Loucy (cell line): ENCODE measurements around the gene RNF41.

Experiments
- H2AFZ ChIP-seq: fragments of 200-600 bp; sonication (generic); 2 replicates; pipeline ENCODE4 v1.6.0; 2016; ENCODE audit warnings: antibody characterized with exemption, mild to moderate bottlenecking, low read length, moderate library complexity
- H3F3A ChIP-seq: fragments of 200-600 bp; 2 replicates; pipeline ENCODE4 v1.6.0; 2016; ENCODE audit warnings: antibody characterized with exemption, low read depth, mild to moderate bottlenecking
- H3K27me3 ChIP-seq: fragments of 200-600 bp; sonication (generic); 2 replicates; pipeline ENCODE4 v1.6.1; 2014; ENCODE audit warnings: low read length, mild to moderate bottlenecking; ENCODE audit not compliant: insufficient read depth, poor library complexity, severe bottlenecking
- H3K36me3 ChIP-seq: fragments of 200-600 bp; sonication (generic); 2 replicates; pipeline ENCODE4 v1.6.1; 2016; ENCODE audit warnings: low read length; ENCODE audit not compliant: insufficient read depth
- H3K4me1 ChIP-seq: fragments of 200-600 bp; sonication (generic); 2 replicates; pipeline ENCODE4 v1.5.1; 2014; ENCODE audit warnings: low read length, mild to moderate bottlenecking; ENCODE audit not compliant: insufficient read depth, poor library complexity, severe bottlenecking
- H3K4me2 ChIP-seq: fragments of 200-600 bp; sonication (generic); 2 replicates; pipeline ENCODE4 v1.6.0; 2014; ENCODE audit warnings: antibody characterized with exemption, low read length, low read depth, mild to moderate bottlenecking; ENCODE audit not compliant: poor library complexity, severe bottlenecking
- H3K4me3 ChIP-seq: fragments of 200-600 bp; sonication (generic); 2 replicates; pipeline ENCODE4 v1.5.1; 2014; ENCODE audit warnings: low read length, mild to moderate bottlenecking, mixed read lengths; ENCODE audit not compliant: poor library complexity, severe bottlenecking
- H3K79me2 ChIP-seq: fragments of 200-600 bp; sonication (generic); 2 replicates; pipeline ENCODE4 v1.6.1; 2014; ENCODE audit warnings: low read length; ENCODE audit not compliant: insufficient read depth
- H3K9ac ChIP-seq: fragments of 200-600 bp; sonication (generic); 2 replicates; pipeline ENCODE4 v1.6.0; 2014; ENCODE audit warnings: mild to moderate bottlenecking, low read depth, low read length, moderate library complexity; ENCODE audit not compliant: poor library complexity, severe bottlenecking
- H3K9me2 ChIP-seq: fragments of 200-600 bp; sonication (generic); replicated peaks from 2 replicates; pipeline ENCODE4 v1.6.1; 2016; ENCODE audit warnings: low read depth, low read length, mixed read lengths
- H3K9me3 ChIP-seq: fragments of 200-600 bp; sonication (generic); 2 replicates; pipeline ENCODE4 v1.6.1; 2014; ENCODE audit warnings: mild to moderate bottlenecking, antibody characterized with exemption, low read length, low read depth; ENCODE audit not compliant: insufficient read depth
- H4K20me1 ChIP-seq: fragments of 200-600 bp; sonication (generic); 2 replicates; pipeline ENCODE4 v1.6.0; 2014; ENCODE audit warnings: antibody characterized with exemption, low read length, mild to moderate bottlenecking; ENCODE audit not compliant: insufficient read depth, poor library complexity, severe bottlenecking
- EZH2phosphoT487 ChIP-seq: fragments of 200-600 bp; IDR thresholded peaks from 2 replicates; pipeline ENCODE4 v1.6.1; 2018; ENCODE audit warnings: antibody characterized with exemption, mild to moderate bottlenecking, moderate library complexity, borderline replicate concordance
- TF ChIP-seq, protein P1 (sequence below): fragments of 200-600 bp; sonication (generic); conservative IDR thresholded peaks from 2 replicates; pipeline ENCODE4 v1.5.1; 2014; ENCODE audit warnings: mild to moderate bottlenecking, antibody characterized with exemption, low read length

The RNF41 gene

DNA sequence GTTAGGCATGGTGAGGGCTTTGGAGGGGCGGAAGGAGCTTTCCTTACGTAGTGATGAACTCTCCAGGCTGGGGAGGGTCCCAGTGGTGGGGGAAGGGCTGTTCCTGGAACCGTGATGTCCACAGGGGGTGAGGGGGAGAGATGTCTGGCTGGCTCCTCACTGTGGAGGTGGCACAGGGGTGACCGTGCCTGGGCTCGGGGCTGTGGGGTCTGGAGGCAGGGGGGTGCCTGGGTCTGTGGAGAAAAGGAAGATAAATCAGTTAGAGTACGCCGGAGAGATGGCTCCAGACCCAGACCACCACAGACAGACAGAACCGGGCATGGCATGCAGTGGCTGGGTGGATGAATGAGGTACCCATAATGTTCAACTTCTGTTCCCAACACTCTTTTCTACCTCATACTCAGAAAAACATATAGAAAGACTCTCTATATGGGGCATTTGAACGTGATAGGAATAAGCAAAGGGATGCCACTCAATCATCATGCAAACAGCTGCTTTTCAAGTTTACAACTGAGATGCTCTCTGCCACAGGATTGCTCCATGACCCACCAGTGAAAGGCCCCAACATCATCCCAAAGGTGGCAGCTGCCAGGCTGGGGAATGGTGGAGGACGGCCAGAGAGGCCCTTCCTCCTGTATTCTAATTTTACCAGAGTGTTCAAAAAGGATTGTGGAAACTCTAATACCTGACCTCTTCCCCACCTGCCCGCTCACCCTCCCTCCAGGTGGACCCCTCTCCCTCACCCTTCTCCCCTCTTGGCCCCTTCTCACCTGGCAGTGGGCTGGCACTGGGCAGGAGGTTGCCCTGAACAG lies 58.0 kb downstream of the RNF41 start:
- peaks cover 24% of the 10 kb centered on the region for H3K4me1 ChIP-seq
- no peak overlapping the region for H2AFZ ChIP-seq
- no peaks in the 10 kb centered on the region for H3K9me2 ChIP-seq
- no peaks in the 10 kb centered on the region for H3K27me3 ChIP-seq
- H3K36me3 ChIP-seq, result peaks cover 81% of the 10 kb centered on the region; the same call in 1 of the 2 replicates
- no peak overlapping the region for H3K4me2 ChIP-seq
- H3K9ac ChIP-seq, result no peak overlapping the region
- H4K20me1 ChIP-seq, result peaks cover 40% of the 10 kb centered on the region
- TF ChIP-seq, protein P1, sequence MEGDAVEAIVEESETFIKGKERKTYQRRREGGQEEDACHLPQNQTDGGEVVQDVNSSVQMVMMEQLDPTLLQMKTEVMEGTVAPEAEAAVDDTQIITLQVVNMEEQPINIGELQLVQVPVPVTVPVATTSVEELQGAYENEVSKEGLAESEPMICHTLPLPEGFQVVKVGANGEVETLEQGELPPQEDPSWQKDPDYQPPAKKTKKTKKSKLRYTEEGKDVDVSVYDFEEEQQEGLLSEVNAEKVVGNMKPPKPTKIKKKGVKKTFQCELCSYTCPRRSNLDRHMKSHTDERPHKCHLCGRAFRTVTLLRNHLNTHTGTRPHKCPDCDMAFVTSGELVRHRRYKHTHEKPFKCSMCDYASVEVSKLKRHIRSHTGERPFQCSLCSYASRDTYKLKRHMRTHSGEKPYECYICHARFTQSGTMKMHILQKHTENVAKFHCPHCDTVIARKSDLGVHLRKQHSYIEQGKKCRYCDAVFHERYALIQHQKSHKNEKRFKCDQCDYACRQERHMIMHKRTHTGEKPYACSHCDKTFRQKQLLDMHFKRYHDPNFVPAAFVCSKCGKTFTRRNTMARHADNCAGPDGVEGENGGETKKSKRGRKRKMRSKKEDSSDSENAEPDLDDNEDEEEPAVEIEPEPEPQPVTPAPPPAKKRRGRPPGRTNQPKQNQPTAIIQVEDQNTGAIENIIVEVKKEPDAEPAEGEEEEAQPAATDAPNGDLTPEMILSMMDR, result no peak
- TF ChIP-seq EZH2phosphoT487, result no peak
- no peaks in the 10 kb centered on the region for H3F3A ChIP-seq
- peaks cover 34% of the 10 kb centered on the region for H3K79me2 ChIP-seq
- H3K9me3 ChIP-seq, result no peaks in the 10 kb centered on the region
- no peak overlapping the region for H3K4me3 ChIP-seq

DNA sequence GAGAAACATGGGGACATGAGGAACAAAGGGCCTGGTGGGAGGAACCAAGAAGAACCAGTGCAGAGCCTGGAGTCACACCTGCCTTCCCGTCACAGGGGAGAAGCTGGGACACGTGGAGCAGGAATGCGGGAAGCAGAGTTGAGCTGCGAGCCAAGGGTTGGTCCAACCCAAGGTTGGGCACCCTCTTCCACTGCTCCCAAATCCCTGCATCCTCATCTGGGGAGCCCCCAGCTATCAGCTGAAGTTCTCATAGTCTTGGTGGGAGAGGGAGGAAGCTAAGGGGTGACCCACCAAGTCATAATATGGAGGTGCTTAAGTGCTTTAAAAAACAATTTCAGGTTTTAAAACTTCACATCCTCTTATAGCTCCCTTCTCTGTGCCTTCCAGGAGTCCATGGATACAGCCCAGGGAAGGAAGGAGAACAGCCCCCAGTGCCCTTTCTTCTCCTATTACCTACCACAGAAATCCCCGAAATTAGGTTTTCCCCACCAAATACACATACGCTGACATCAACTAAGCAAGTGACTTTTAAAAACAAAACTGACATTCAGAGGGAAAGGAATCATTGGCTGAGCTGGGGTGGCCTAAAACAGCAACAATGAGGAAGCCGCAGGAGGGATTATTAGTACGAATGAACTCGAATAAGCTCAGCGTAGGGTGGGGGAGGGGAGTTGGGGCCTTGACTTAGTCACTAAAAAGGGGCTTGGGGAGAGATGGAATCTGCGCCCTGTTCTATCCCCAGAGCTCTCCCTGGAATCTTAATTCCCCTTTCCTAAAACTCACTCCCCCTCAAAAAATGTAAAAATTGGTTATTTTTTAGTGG lies 59.0 kb downstream of the RNF41 start:
- Histone ChIP-seq H3K79me2 (peaks cover 40% of the 10 kb centered on the region), H3K27me3 (no peaks in the 10 kb centered on the region), H3K4me3 (no peak overlapping the region), H3K9me2 (no peaks in the 10 kb centered on the region), H2AFZ (no peak overlapping the region), H3F3A (no peaks in the 10 kb centered on the region), H3K4me1 (peaks cover 25% of the 10 kb centered on the region), H3K36me3 (peaks cover 75% of the 10 kb centered on the region; the same call in 1 of the 2 replicates), H3K9me3 (no peaks in the 10 kb centered on the region), H3K9ac (no peak overlapping the region), H3K4me2 (no peak overlapping the region), H4K20me1 (peaks cover 44% of the 10 kb centered on the region)
- TF ChIP-seq EZH2phosphoT487, result no peak
- TF ChIP-seq, protein P1, result no peak

DNA sequence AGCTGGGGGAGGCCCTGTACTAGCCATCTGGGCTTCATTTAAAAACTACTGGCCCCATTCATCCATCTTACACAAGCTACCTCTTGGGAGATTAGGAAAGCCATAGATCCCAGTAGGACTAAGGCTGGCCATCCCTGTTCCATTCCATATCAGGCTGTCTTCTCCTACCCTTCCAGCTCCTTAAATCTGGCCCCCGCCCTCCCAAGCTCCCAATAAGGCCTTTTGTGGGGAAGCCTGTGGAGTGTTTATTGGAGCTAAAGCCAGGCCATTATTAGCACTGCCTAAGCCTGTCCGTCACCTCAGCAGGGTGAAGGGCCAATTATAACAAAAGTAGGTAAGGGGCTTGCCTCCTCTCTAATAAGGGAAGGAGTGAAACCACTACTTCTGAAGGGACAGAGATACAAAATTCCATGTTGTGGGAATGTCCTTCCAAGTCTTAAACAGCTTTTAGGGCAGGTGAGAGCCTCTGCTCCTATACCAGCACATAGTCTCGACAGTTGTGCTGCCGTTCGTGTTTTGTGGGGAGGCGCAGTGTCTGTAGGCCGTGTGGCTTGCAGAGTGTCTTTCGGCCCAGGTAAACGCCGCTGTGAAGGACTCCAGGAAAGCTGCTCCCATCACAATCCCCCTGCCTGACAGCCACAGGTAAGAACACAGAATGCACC lies 59.9 kb downstream of the RNF41 start:
- Histone ChIP-seq H2AFZ (no peak overlapping the region), H3K9me3 (no peaks in the 10 kb centered on the region), H3K36me3 (peaks cover 70% of the 10 kb centered on the region; the same call in 1 of the 2 replicates), H3K4me3 (no peak overlapping the region), H4K20me1 (peaks cover 44% of the 10 kb centered on the region), H3F3A (no peaks in the 10 kb centered on the region), H3K9me2 (no peaks in the 10 kb centered on the region), H3K27me3 (no peaks in the 10 kb centered on the region), H3K79me2 (peaks cover 47% of the 10 kb centered on the region), H3K4me2 (peak overlapping the region; percentile 93), H3K4me1 (peaks cover 25% of the 10 kb centered on the region), H3K9ac (no peak overlapping the region)
- TF ChIP-seq, protein P1, result no peak
- TF ChIP-seq EZH2phosphoT487, result no peak
